Activated CD8-positive, alpha-beta T cell treated with anti-CD3 and anti-CD28 coated beads for 36 hours (primary cell): Measurements from ENCODE around the gene ATP6V1F. TPM values are rescaled to one million over a fixed set of nuclear protein-coding genes. Genes with fewer than 3 reads are reported as not detected.

Source experiments
- ATAC-seq: fragments of 200-7000 bp; cut with Tn5 transposase; one replicate; pipeline ENCODE4 v1.10.0; 2021; ENCODE audit warnings: mild to moderate bottlenecking, moderate library complexity
- CTCF ChIA-PET: fragments of 350-600 bp; sonication (Branson Sonifier 250); formaldehyde crosslinking; loops from one replicate; lab custom pipeline; 2021; ENCODE audit warnings: antibody characterized with exemption; lab: Charles Lee
- POLR2A ChIA-PET: fragments of 350-600 bp; sonication (Branson Sonifier 250); formaldehyde crosslinking; loops from one replicate; lab custom pipeline; 2021; ENCODE audit warnings: antibody characterized with exemption; lab: Charles Lee
- DNase-seq: peaks from one replicate; pipeline ENCODE4 v3.0.0-alpha.2; 2020
- H3K27ac Mint-ChIP-seq: one replicate; pipeline ENCODE4 v1.8.0; 2021; ENCODE audit warnings: mild to moderate bottlenecking, mixed read lengths
- H3K27me3 Mint-ChIP-seq: one replicate; pipeline ENCODE4 v1.8.0; 2021; ENCODE audit warnings: mixed read lengths
- H3K36me3 Mint-ChIP-seq: one replicate; pipeline ENCODE4 v1.8.0; 2021; ENCODE audit warnings: low read depth, mixed read lengths
- H3K4me1 Mint-ChIP-seq: one replicate; pipeline ENCODE4 v1.8.0; 2021; ENCODE audit warnings: low read depth, mixed read lengths
- H3K4me3 Mint-ChIP-seq: one replicate; pipeline ENCODE4 v1.8.0; 2021; ENCODE audit warnings: mild to moderate bottlenecking, moderate library complexity, mixed read lengths
- H3K9me3 Mint-ChIP-seq: one replicate; pipeline ENCODE4 v1.8.0; 2021; ENCODE audit warnings: mixed read lengths
- CTCF ChIP-seq: fragments of 200-600 bp; IDR thresholded peaks from one replicate; pipeline ENCODE4 v1.8.0; 2022; ENCODE audit warnings: antibody characterized with exemption, mild to moderate bottlenecking
- intact Hi-C: fragments of 100-400 bp; cut with micrococcal nuclease; formaldehyde crosslinking; loops from one replicate; pipeline ENCODE4 v1.10.0; 2022
- total RNA-seq, 2 experiments: library from RNA; stranded (reverse); gene quantifications; one replicate each; pipeline ENCODE4 v1.2.3, GENCODE V29; 2021

Gene ATP6V1F
- total RNA-seq, 2 experiments from 2014 or later: 109 to 113 TPM

- Mint-ChIP-seq H3K4me3 (no peak overlapping the region), H3K36me3 (peaks cover 8% of the 10 kb centered on the region), H3K9me3 (no peaks in the 10 kb centered on the region), H3K4me1 (peaks cover 26% of the 10 kb centered on the region), H3K27me3 (peaks cover 3% of the 10 kb centered on the region), H3K27ac (no peak overlapping the region)
- intact Hi-C loops: no loop called here
- no peak for ATAC-seq
- no peak for DNase-seq
- POLR2A ChIA-PET: no interaction called here
- no peak for TF ChIP-seq CTCF
- CTCF ChIA-PET: interaction anchor here (1.2 to 3.3 kb wide), 2 partner anchors 17 to 226 kb away, joined by 4 to 26 read pairs; no protein-coding TSS in a partner anchor
Measured at GRCh38 chr7:128865996-128866877, 3.6 kb downstream of the ATP6V1F start.

GRCh38 chr7:128867241-128867640 lies 4.6 kb downstream of the ATP6V1F start:
- Mint-ChIP-seq H3K4me1 (peaks cover 23% of the 10 kb centered on the region), H3K27ac (no peak overlapping the region), H3K9me3 (no peaks in the 10 kb centered on the region), H3K27me3 (peaks cover 3% of the 10 kb centered on the region), H3K36me3 (peaks cover 8% of the 10 kb centered on the region), H3K4me3 (no peak overlapping the region)
- no peak for DNase-seq
- POLR2A ChIA-PET: no interaction called here
- CTCF ChIA-PET: interaction anchor here (3.3 kb wide), 1 partner anchor 16 kb away, joined by 26 read pairs; no protein-coding TSS in a partner anchor
- no peak for TF ChIP-seq CTCF
- ATAC-seq: no peak
- intact Hi-C loops: no loop called here

- Mint-ChIP-seq H3K4me3 (peak overlapping the region; percentile 50), H3K4me1 (peaks cover 20% of the 10 kb centered on the region), H3K27me3 (peaks cover 3% of the 10 kb centered on the region), H3K36me3 (peaks cover 8% of the 10 kb centered on the region), H3K27ac (no peak overlapping the region), H3K9me3 (no peaks in the 10 kb centered on the region)
- CTCF ChIA-PET: interaction anchor here (0.7 to 3.3 kb wide), 4 partner anchors 15 to 224 kb away, joined by 3 to 26 read pairs (median 3); no protein-coding TSS in a partner anchor
- POLR2A ChIA-PET: interaction anchor here (1.1 to 1.6 kb wide), 3 partner anchors 11 to 459 kb away, joined by 3 to 4 read pairs (median 4); no protein-coding TSS in a partner anchor
- ATAC-seq: no peak
- no peak for DNase-seq
- TF ChIP-seq CTCF: no peak
- intact Hi-C loops: no loop called here
Measured at GRCh38 chr7:128867842-128868623, 5.4 kb downstream of the ATP6V1F start.

GRCh38 chr7:128868624-128869137 lies 6.0 kb downstream of the ATP6V1F start:
- peaks cover 8% of the 10 kb centered on the region for H3K36me3 Mint-ChIP-seq
- no peak for TF ChIP-seq CTCF
- no peaks in the 10 kb centered on the region for H3K9me3 Mint-ChIP-seq
- H3K27me3 Mint-ChIP-seq: peaks cover 3% of the 10 kb centered on the region
- intact Hi-C loops: no loop called here
- no peak overlapping the region for H3K27ac Mint-ChIP-seq
- ATAC-seq: no peak
- POLR2A ChIA-PET: interaction anchor here (0.7 to 1.6 kb wide), 7 partner anchors 12 to 460 kb away, joined by 3 to 4 read pairs (median 3); no protein-coding TSS in a partner anchor
- peaks cover 20% of the 10 kb centered on the region for H3K4me1 Mint-ChIP-seq
- CTCF ChIA-PET: interaction anchor here (1.0 to 3.3 kb wide), 5 partner anchors 11 to 223 kb away, joined by 3 to 26 read pairs (median 3); no protein-coding TSS in a partner anchor
- peak overlapping the region; percentile 50 for H3K4me3 Mint-ChIP-seq
- DNase-seq: no peak
